ENCODE measurements around the gene SOX6.

- TF ChIP-seq CTCF (IDR thresholded peaks at IDR 0.05) (no peak), POLR2A (IDR thresholded peaks at IDR 0.05) (no peak)
Measured at GRCh38 chr11:16296273-16296672, 60.1 kb downstream of the SOX6 start.

Measured in right lobe of liver (tissue), 4 donors.